HepG2 (cell line): ENCODE results near the gene TNNT1.

Experiments
- EZH2 ChIP-seq: conservative IDR thresholded peaks from 2 replicates; pipeline ENCODE4 v1.6.1; 2012; ENCODE audit warnings: mild to moderate bottlenecking, low read depth, low read length, moderate library complexity
- SYNCRIP ChIP-seq: fragments of 200-400 bp; formaldehyde crosslinking; IDR thresholded peaks from 2 replicates; pipeline ENCODE4 v1.6.1; 2018; ENCODE audit warnings: mild to moderate bottlenecking, low read depth, low read length; ENCODE audit not compliant: insufficient read depth
- ZNF550 ChIP-seq: sonication (generic); formaldehyde crosslinking; IDR thresholded peaks from 2 replicates; pipeline ENCODE4 v1.4.0; 2020; ENCODE audit warnings: mild to moderate bottlenecking, missing genetic modification reagents, borderline replicate concordance

- no peak for TF ChIP-seq SYNCRIP
- TF ChIP-seq ZNF550 (CRISPR knock-in tag), result no peak
- no peak for TF ChIP-seq EZH2
Observed at GRCh38 chr19:55147545-55148251, 1.3 kb downstream of the TNNT1 start.
